ENCODE results near the gene UBAP1.

Gene UBAP1

DNA sequence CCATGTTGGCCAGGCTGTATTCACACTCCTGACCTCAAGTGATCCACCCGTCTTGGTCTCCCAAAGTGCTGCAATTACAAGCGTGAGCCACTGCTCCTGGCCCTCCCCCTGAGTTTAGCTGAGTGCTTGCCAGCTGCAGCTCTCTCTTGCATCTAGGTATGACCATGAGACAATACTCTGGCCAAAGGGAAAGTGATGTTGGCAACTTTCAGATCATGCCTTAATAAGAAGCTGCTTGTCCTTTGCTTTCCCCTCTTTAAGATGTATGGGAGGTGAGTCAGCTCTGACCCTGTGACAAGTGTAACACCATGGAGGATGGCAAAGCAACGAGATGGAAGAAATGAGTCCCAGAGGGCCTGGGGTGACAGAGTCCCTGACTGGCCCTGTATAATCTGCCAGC is 33.7 kb upstream of the UBAP1 start:
- Histone ChIP-seq H3K9me3 (ENCODE audit: control insufficient read depth, insufficient read depth, low read depth, low read length) (no peaks in the 10 kb centered on the region), H3K27ac (ENCODE audit: extremely low read depth, low read depth, low read length) (no peak overlapping the region), H3K4me3 (ENCODE audit: low read depth, low read length) (no peak overlapping the region), H3K36me3 (ENCODE audit: control insufficient read depth in 2 of 2, insufficient read depth in 1 of 2, low read length in 2 of 2) (no peaks in the 10 kb centered on the region), H3K4me1 (ENCODE audit: control insufficient read depth, insufficient read depth, low read length) (no peaks in the 10 kb centered on the region; the same call in 1 of the 2 replicates)
- no peak for TF ChIP-seq ZNF391 (tag by site-specific recombination; IDR thresholded peaks at IDR 0.05; ENCODE audit: borderline replicate concordance, low read depth)
- TF ChIP-seq ZNF341 (tag by site-specific recombination; IDR thresholded peaks at IDR 0.05; ENCODE audit: low read depth): no peak
- TF ChIP-seq, protein P1, sequence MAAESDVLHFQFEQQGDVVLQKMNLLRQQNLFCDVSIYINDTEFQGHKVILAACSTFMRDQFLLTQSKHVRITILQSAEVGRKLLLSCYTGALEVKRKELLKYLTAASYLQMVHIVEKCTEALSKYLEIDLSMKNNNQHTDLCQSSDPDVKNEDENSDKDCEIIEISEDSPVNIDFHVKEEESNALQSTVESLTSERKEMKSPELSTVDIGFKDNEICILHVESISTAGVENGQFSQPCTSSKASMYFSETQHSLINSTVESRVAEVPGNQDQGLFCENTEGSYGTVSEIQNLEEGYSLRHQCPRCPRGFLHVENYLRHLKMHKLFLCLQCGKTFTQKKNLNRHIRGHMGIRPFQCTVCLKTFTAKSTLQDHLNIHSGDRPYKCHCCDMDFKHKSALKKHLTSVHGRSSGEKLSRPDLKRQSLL (tag by site-specific recombination; IDR thresholded peaks at IDR 0.05): no peak
- TF ChIP-seq ZFP41 (tag by site-specific recombination; IDR thresholded peaks at IDR 0.05; ENCODE audit: borderline replicate concordance): no peak
- TF ChIP-seq ZNF555 (tag by site-specific recombination; conservative IDR thresholded peaks at IDR 0.05): no peak
- TF ChIP-seq, protein P2, sequence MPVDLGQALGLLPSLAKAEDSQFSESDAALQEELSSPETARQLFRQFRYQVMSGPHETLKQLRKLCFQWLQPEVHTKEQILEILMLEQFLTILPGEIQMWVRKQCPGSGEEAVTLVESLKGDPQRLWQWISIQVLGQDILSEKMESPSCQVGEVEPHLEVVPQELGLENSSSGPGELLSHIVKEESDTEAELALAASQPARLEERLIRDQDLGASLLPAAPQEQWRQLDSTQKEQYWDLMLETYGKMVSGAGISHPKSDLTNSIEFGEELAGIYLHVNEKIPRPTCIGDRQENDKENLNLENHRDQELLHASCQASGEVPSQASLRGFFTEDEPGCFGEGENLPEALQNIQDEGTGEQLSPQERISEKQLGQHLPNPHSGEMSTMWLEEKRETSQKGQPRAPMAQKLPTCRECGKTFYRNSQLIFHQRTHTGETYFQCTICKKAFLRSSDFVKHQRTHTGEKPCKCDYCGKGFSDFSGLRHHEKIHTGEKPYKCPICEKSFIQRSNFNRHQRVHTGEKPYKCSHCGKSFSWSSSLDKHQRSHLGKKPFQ (tag by site-specific recombination; IDR thresholded peaks at IDR 0.05): 0 out of 2 replicates have a peak, but pooled peaks have one; percentile 43
- no peak for TF ChIP-seq ZBTB21 (tag by site-specific recombination; IDR thresholded peaks at IDR 0.05)
- TF ChIP-seq, protein P3, sequence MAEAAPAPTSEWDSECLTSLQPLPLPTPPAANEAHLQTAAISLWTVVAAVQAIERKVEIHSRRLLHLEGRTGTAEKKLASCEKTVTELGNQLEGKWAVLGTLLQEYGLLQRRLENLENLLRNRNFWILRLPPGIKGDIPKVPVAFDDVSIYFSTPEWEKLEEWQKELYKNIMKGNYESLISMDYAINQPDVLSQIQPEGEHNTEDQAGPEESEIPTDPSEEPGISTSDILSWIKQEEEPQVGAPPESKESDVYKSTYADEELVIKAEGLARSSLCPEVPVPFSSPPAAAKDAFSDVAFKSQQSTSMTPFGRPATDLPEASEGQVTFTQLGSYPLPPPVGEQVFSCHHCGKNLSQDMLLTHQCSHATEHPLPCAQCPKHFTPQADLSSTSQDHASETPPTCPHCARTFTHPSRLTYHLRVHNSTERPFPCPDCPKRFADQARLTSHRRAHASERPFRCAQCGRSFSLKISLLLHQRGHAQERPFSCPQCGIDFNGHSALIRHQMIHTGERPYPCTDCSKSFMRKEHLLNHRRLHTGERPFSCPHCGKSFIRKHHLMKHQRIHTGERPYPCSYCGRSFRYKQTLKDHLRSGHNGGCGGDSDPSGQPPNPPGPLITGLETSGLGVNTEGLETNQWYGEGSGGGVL (tag by site-specific recombination; IDR thresholded peaks at IDR 0.05): no peak
- TF ChIP-seq ZNF658 (tag by site-specific recombination; IDR thresholded peaks at IDR 0.05): no peak
- TF ChIP-seq ZBTB7A (tag by site-specific recombination; IDR thresholded peaks at IDR 0.05; ENCODE audit: low read depth): no peak
- TF ChIP-seq PRDM1 (tag by site-specific recombination; IDR thresholded peaks at IDR 0.05): peak; percentile 78
- TF ChIP-seq, protein P4, sequence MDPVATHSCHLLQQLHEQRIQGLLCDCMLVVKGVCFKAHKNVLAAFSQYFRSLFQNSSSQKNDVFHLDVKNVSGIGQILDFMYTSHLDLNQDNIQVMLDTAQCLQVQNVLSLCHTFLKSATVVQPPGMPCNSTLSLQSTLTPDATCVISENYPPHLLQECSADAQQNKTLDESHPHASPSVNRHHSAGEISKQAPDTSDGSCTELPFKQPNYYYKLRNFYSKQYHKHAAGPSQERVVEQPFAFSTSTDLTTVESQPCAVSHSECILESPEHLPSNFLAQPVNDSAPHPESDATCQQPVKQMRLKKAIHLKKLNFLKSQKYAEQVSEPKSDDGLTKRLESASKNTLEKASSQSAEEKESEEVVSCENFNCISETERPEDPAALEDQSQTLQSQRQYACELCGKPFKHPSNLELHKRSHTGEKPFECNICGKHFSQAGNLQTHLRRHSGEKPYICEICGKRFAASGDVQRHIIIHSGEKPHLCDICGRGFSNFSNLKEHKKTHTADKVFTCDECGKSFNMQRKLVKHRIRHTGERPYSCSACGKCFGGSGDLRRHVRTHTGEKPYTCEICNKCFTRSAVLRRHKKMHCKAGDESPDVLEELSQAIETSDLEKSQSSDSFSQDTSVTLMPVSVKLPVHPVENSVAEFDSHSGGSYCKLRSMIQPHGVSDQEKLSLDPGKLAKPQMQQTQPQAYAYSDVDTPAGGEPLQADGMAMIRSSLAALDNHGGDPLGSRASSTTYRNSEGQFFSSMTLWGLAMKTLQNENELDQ (tag by site-specific recombination; IDR thresholded peaks at IDR 0.05; ENCODE audit: low read depth): no peak
- no peak for TF ChIP-seq ZNF366 (tag by site-specific recombination; conservative IDR thresholded peaks at IDR 0.05)
- no peak for TF ChIP-seq ZNF707 (tag by site-specific recombination; IDR thresholded peaks at IDR 0.05)
- TF ChIP-seq ZFP37 (tag by site-specific recombination; IDR thresholded peaks at IDR 0.05): no peak
- 0 out of 2 replicates have a peak, but pooled peaks have one; percentile 8 for TF ChIP-seq GLIS1 (tag by site-specific recombination; IDR thresholded peaks at IDR 0.05)
- no peak for TF ChIP-seq ZNF623 (tag by site-specific recombination; IDR thresholded peaks at IDR 0.05)
- no peak for TF ChIP-seq ZNF624 (tag by site-specific recombination; IDR thresholded peaks at IDR 0.05)
- TF ChIP-seq, protein P5, sequence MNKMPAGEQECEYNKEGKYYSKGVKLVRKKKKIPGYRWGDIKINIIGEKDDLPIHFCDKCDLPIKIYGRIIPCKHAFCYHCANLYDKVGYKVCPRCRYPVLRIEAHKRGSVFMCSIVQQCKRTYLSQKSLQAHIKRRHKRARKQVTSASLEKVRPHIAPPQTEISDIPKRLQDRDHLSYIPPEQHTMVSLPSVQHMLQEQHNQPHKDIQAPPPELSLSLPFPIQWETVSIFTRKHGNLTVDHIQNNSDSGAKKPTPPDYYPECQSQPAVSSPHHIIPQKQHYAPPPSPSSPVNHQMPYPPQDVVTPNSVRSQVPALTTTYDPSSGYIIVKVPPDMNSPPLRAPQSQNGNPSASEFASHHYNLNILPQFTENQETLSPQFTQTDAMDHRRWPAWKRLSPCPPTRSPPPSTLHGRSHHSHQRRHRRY (tag by site-specific recombination; IDR thresholded peaks at IDR 0.05): no peak
- no peak for TF ChIP-seq SCRT2 (tag by site-specific recombination; IDR thresholded peaks at IDR 0.05)
- no peak for TF ChIP-seq ZNF510 (tag by site-specific recombination; IDR thresholded peaks at IDR 0.05; ENCODE audit: insufficient replicate concordance)
- CTCF ChIA-PET: interaction anchor here (0.6 to 1.2 kb wide), 6 partner anchors 11 to 121 kb away, joined by 3 to 5 read pairs (median 4); no protein-coding TSS in a partner anchor
- POLR2A ChIA-PET: interaction anchor here (0.6 to 1.1 kb wide), 2 partner anchors 12 to 131 kb away, joined by 5 to 6 read pairs; no protein-coding TSS in a partner anchor

Data from HEK293 (cell line).